Measurements from ENCODE around the gene CSK.
A peak's percentile ranks its signal among the peaks of the same experiment; 100 is the strongest.

- no peak for TF ChIP-seq POLR2A (IDR thresholded peaks at IDR 0.05)
- TF ChIP-seq CTCF (IDR thresholded peaks at IDR 0.05), result peak in 3 of 7 experiments; percentile 14 to 45 (median 26)
Observed at GRCh38 chr15:74787251-74788041, 5.6 kb downstream of the CSK start.
